ENCODE results near the gene IVD. TPM values are rescaled to one million over a fixed set of nuclear protein-coding genes. Genes with fewer than 3 reads are reported as not detected.

The IVD gene
- polyA plus RNA-seq, 1 donor from 2014 or later: 28.6 TPM

DNA sequence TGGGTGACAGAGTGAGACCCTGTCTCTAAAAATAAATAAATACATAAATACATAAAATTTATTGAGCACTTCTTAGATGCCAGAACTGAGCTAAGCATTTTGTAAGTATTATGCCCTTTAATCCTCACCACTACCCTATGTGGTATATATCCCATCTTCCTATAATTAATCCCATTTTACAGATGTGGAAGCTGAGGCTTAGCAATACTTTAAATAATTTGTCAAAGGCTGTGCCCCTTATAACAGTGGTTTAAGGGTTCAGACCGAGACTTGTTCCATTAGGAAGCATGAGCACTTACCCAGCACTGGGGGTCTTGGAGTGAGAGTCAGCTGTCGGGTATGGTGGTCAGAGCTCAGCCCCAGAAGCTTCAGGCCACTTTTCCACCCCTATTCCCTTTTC is 57.7 kb downstream of the IVD start:
- no peaks in the 10 kb centered on the region for H3K79me2 ChIP-seq (replicated peaks; ENCODE audit: insufficient read depth, low read length)
- no peaks in the 10 kb centered on the region for H4K20me1 ChIP-seq (ENCODE audit: insufficient read depth)
- H3F3A ChIP-seq (ENCODE audit: insufficient read depth, low read length, poor library complexity, severe bottlenecking): no peaks in the 10 kb centered on the region
- no peak overlapping the region for H3K4me3 ChIP-seq (ENCODE audit: low read length)
- no peak for TF ChIP-seq RAD21 (conservative IDR thresholded peaks at IDR 0.05)
- H3K27ac ChIP-seq (ENCODE audit: low read length): no peak overlapping the region
- H3K27me3 ChIP-seq (ENCODE audit: insufficient read depth, low read depth, low read length): no peaks in the 10 kb centered on the region
- H3K9me3 ChIP-seq (ENCODE audit: low read length): no peaks in the 10 kb centered on the region
- H3K9me2 ChIP-seq (ENCODE audit: insufficient read depth, low read length): no peaks in the 10 kb centered on the region
- no peak overlapping the region for H3K9ac ChIP-seq (ENCODE audit: low read length)
- no peak overlapping the region for H2AFZ ChIP-seq (ENCODE audit: low read depth, low read length)
- H3K4me2 ChIP-seq (ENCODE audit: low read length): no peak overlapping the region
- no peaks in the 10 kb centered on the region for H3K36me3 ChIP-seq (ENCODE audit: insufficient read depth, low read length)

DNA sequence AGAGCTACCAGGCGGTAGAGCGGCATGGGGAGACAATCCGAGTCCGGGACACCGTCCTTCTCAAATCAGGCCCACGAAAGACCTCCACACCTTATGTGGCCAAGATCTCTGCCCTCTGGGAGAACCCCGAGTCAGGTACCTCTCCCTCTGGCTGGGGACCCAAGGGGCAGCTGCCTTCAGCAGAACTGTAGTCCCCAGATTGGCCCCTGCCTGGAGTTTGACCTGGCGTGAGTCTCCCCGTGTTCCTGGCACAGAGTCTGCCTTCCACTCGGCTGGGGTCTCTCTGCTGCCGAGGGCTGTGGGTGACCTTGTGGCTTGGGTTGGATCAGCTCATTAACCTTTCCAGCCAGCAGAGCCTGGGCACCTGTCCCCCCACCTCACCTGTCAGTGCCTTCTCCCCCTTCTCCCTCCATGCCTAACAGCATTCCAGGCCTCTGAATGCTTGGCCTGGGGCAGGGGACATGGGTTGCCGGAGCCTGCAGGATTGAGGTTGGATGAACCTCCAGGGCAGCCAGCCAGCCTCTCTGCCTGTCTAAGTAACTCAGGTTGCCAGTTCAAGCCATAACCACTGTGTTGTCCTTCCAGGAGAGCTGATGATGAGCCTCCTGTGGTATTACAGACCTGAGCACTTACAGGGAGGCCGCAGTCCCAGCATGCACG is 58.4 kb downstream of the IVD start:
- H3K4me3 ChIP-seq (ENCODE audit: low read length): no peak overlapping the region
- H3K36me3 ChIP-seq (ENCODE audit: insufficient read depth, low read length): no peaks in the 10 kb centered on the region
- H3F3A ChIP-seq (ENCODE audit: insufficient read depth, low read length, poor library complexity, severe bottlenecking): no peaks in the 10 kb centered on the region
- no peak for TF ChIP-seq TAF1 (IDR thresholded peaks at IDR 0.05; ENCODE audit: low read depth)
- TF ChIP-seq, protein P1, sequence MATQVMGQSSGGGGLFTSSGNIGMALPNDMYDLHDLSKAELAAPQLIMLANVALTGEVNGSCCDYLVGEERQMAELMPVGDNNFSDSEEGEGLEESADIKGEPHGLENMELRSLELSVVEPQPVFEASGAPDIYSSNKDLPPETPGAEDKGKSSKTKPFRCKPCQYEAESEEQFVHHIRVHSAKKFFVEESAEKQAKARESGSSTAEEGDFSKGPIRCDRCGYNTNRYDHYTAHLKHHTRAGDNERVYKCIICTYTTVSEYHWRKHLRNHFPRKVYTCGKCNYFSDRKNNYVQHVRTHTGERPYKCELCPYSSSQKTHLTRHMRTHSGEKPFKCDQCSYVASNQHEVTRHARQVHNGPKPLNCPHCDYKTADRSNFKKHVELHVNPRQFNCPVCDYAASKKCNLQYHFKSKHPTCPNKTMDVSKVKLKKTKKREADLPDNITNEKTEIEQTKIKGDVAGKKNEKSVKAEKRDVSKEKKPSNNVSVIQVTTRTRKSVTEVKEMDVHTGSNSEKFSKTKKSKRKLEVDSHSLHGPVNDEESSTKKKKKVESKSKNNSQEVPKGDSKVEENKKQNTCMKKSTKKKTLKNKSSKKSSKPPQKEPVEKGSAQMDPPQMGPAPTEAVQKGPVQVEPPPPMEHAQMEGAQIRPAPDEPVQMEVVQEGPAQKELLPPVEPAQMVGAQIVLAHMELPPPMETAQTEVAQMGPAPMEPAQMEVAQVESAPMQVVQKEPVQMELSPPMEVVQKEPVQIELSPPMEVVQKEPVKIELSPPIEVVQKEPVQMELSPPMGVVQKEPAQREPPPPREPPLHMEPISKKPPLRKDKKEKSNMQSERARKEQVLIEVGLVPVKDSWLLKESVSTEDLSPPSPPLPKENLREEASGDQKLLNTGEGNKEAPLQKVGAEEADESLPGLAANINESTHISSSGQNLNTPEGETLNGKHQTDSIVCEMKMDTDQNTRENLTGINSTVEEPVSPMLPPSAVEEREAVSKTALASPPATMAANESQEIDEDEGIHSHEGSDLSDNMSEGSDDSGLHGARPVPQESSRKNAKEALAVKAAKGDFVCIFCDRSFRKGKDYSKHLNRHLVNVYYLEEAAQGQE (IDR thresholded peaks at IDR 0.05; ENCODE audit: borderline replicate concordance): no peak
- no peak overlapping the region for H3K9ac ChIP-seq (ENCODE audit: low read length)
- H3K9me2 ChIP-seq (ENCODE audit: insufficient read depth, low read length): no peaks in the 10 kb centered on the region
- H2AFZ ChIP-seq (ENCODE audit: low read depth, low read length): no peak overlapping the region
- H3K27me3 ChIP-seq (ENCODE audit: insufficient read depth, low read depth, low read length): no peaks in the 10 kb centered on the region
- H3K9me3 ChIP-seq (ENCODE audit: low read length): no peaks in the 10 kb centered on the region
- H3K4me2 ChIP-seq (ENCODE audit: low read length): no peak overlapping the region
- no peaks in the 10 kb centered on the region for H3K79me2 ChIP-seq (replicated peaks; ENCODE audit: insufficient read depth, low read length)
- H4K20me1 ChIP-seq (ENCODE audit: insufficient read depth): no peaks in the 10 kb centered on the region
- no peak overlapping the region for H3K27ac ChIP-seq (ENCODE audit: low read length)

DNA sequence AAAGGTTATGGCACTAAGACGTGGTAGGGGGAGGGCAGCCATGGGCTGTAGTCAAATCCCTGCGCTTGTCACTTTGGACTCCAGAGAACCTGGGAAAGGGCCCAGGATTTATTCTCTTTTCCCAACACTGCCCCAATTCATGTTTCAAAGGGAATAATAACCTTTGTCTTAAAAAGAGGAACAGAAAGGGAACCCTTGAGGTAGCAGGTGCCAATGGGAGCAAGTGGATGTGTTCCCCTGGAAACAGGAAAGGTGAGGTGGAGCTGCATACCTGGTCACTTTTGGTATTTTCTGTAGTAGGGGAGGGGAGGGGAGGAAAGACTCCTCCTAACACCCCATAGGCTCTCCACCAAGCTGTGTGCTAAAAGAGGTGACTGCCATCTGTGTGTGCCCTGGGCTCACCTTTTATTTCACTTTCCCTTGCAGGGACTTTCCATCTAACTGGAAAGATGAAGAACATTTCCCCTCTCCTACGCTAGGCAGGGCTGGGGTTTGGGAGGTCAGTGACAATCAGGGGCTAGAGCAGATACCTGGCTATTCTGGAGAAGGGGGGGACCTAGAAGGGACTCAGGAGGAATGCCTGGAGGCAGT is 59.1 kb downstream of the IVD start:
- no peaks in the 10 kb centered on the region for H4K20me1 ChIP-seq (ENCODE audit: insufficient read depth)
- H3K27me3 ChIP-seq (ENCODE audit: insufficient read depth, low read depth, low read length): no peaks in the 10 kb centered on the region
- no peaks in the 10 kb centered on the region for H3F3A ChIP-seq (ENCODE audit: insufficient read depth, low read length, poor library complexity, severe bottlenecking)
- H3K9me3 ChIP-seq (ENCODE audit: low read length): no peaks in the 10 kb centered on the region
- TF ChIP-seq RAD21 (conservative IDR thresholded peaks at IDR 0.05): no peak
- TF ChIP-seq, protein P1 (IDR thresholded peaks at IDR 0.05; ENCODE audit: borderline replicate concordance): no peak
- TF ChIP-seq EP300 (conservative IDR thresholded peaks at IDR 0.05; ENCODE audit: poor library complexity, severe bottlenecking): no peak
- TF ChIP-seq TAF1 (IDR thresholded peaks at IDR 0.05; ENCODE audit: low read depth): no peak
- no peak for TF ChIP-seq POLR2AphosphoS5 (IDR thresholded peaks at IDR 0.05)
- TF ChIP-seq EZH2 (IDR thresholded peaks at IDR 0.05; ENCODE audit: borderline replicate concordance, insufficient read depth, low read length, poor library complexity, severe bottlenecking): no peak
- no peak for TF ChIP-seq MXI1 (conservative IDR thresholded peaks at IDR 0.05; ENCODE audit: poor library complexity, severe bottlenecking)
- no peak for TF ChIP-seq SMC3 (conservative IDR thresholded peaks at IDR 0.05; ENCODE audit: poor library complexity)
- TF ChIP-seq, protein P2, sequence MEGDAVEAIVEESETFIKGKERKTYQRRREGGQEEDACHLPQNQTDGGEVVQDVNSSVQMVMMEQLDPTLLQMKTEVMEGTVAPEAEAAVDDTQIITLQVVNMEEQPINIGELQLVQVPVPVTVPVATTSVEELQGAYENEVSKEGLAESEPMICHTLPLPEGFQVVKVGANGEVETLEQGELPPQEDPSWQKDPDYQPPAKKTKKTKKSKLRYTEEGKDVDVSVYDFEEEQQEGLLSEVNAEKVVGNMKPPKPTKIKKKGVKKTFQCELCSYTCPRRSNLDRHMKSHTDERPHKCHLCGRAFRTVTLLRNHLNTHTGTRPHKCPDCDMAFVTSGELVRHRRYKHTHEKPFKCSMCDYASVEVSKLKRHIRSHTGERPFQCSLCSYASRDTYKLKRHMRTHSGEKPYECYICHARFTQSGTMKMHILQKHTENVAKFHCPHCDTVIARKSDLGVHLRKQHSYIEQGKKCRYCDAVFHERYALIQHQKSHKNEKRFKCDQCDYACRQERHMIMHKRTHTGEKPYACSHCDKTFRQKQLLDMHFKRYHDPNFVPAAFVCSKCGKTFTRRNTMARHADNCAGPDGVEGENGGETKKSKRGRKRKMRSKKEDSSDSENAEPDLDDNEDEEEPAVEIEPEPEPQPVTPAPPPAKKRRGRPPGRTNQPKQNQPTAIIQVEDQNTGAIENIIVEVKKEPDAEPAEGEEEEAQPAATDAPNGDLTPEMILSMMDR (IDR thresholded peaks at IDR 0.05; ENCODE audit: poor library complexity, severe bottlenecking): no peak
- H2AFZ ChIP-seq (ENCODE audit: low read depth, low read length): no peak overlapping the region
- no peak overlapping the region for H3K4me2 ChIP-seq (ENCODE audit: low read length)
- H3K4me3 ChIP-seq (ENCODE audit: low read length): no peak overlapping the region
- no peaks in the 10 kb centered on the region for H3K79me2 ChIP-seq (replicated peaks; ENCODE audit: insufficient read depth, low read length)
- no peak overlapping the region for H3K9ac ChIP-seq (ENCODE audit: low read length)
- H3K9me2 ChIP-seq (ENCODE audit: insufficient read depth, low read length): no peaks in the 10 kb centered on the region
- no peak overlapping the region for H3K27ac ChIP-seq (ENCODE audit: low read length)
- no peaks in the 10 kb centered on the region for H3K36me3 ChIP-seq (ENCODE audit: insufficient read depth, low read length)

All from neural cell (in vitro differentiated cells).